Activated CD8-positive, alpha-beta memory T cell treated with anti-CD3 and anti-CD28 coated beads, Interleukin-2, amount 10 ng/mL, durations not matched to agents 7 days and 5 days (primary cell): ENCODE data around the gene DEUP1. TPM values are rescaled to one million over a fixed set of nuclear protein-coding genes. Genes with fewer than 3 reads are reported as not detected.
"Not testable (repeated sequence)": the region's sequence is repeated elsewhere in the genome, so short reads cannot be mapped to it uniquely, and the experiment has no call there.

ENCODE experiments used
- ATAC-seq: fragments of 150-1000 bp; cut with Tn5 transposase; one replicate; pipeline ENCODE4 v1.10.0; 2021; ENCODE audit warnings: moderate library complexity
- CTCF ChIA-PET: fragments of 350-600 bp; sonication (Branson Sonifier 250); formaldehyde crosslinking; loops from one replicate; lab custom pipeline; 2021; ENCODE audit warnings: antibody characterized with exemption; lab: Charles Lee
- DNase-seq: peaks from one replicate; pipeline ENCODE4 v3.0.0-alpha.2; 2020
- H3K27ac Mint-ChIP-seq: one replicate; pipeline ENCODE4 v1.8.0; 2021; ENCODE audit warnings: mild to moderate bottlenecking, mixed read lengths
- H3K27me3 Mint-ChIP-seq: one replicate; pipeline ENCODE4 v1.8.0; 2021; ENCODE audit warnings: mixed read lengths
- H3K36me3 Mint-ChIP-seq: one replicate; pipeline ENCODE4 v1.8.0; 2021; ENCODE audit warnings: mild to moderate bottlenecking, mixed read lengths
- H3K4me1 Mint-ChIP-seq: one replicate; pipeline ENCODE4 v1.8.0; 2021; ENCODE audit warnings: mixed read lengths
- H3K4me3 Mint-ChIP-seq: one replicate; pipeline ENCODE4 v1.8.0; 2021; ENCODE audit warnings: mild to moderate bottlenecking, moderate library complexity, mixed read lengths
- H3K9me3 Mint-ChIP-seq: one replicate; pipeline ENCODE4 v1.8.0; 2022; ENCODE audit warnings: low read depth, mixed read lengths
- total RNA-seq, 2 experiments: library from RNA; stranded (reverse); gene quantifications; one replicate each; pipeline ENCODE4 v1.2.3, GENCODE V29; 2021

The DEUP1 gene
- not detected for total RNA-seq

- peaks cover 2% of the 10 kb centered on the region for H3K36me3 Mint-ChIP-seq
- CTCF ChIA-PET: no interaction called here
Observed at GRCh38 chr11:93330446-93330984, at the start of gene DEUP1. DEUP1 (plus strand) TSS chr11:93330742; CDS start chr11:93332260, 1,518 bp downstream.

GRCh38 chr11:93285430-93285829 is 45.1 kb upstream of the DEUP1 start:
- DNase-seq (no peak), ATAC-seq (no peak)
- CTCF ChIA-PET: no interaction called here
- Mint-ChIP-seq H3K27ac (no peak overlapping the region), H3K36me3 (no peaks in the 10 kb centered on the region), H3K27me3 (no peaks in the 10 kb centered on the region), H3K4me1 (no peaks in the 10 kb centered on the region), H3K4me3 (no peak overlapping the region), H3K9me3 (no peaks in the 10 kb centered on the region)

More at GRCh38 chr11:93330446-93330984, at the start of gene DEUP1:
- H3K27me3 Mint-ChIP-seq: peaks cover 40% of the 10 kb centered on the region
- no peak within 1 kb of the TSS for H3K27ac Mint-ChIP-seq
- ATAC-seq (peak; percentile 42), DNase-seq (no peak)
- H3K4me1 Mint-ChIP-seq: peaks cover 5% of the 10 kb centered on the region
- H3K4me3 Mint-ChIP-seq: no peak within 1 kb of the TSS
- no peaks in the 10 kb centered on the region for H3K9me3 Mint-ChIP-seq

GRCh38 chr11:93287434-93287833 is 43.1 kb upstream of the DEUP1 start:
- H3K27me3 Mint-ChIP-seq: no peaks in the 10 kb centered on the region
- no peaks in the 10 kb centered on the region for H3K4me1 Mint-ChIP-seq
- DNase-seq (no peak), ATAC-seq (no peak)
- CTCF ChIA-PET: no interaction called here
- no peak overlapping the region for H3K4me3 Mint-ChIP-seq
- no peaks in the 10 kb centered on the region for H3K36me3 Mint-ChIP-seq
- H3K9me3 Mint-ChIP-seq: no peaks in the 10 kb centered on the region
- no peak overlapping the region for H3K27ac Mint-ChIP-seq

- DNase-seq: no peak
- Mint-ChIP-seq H3K4me3 (no peak overlapping the region), H3K27me3 (no peaks in the 10 kb centered on the region), H3K9me3 (no peaks in the 10 kb centered on the region), H3K27ac (no peak overlapping the region), H3K4me1 (no peaks in the 10 kb centered on the region), H3K36me3 (no peaks in the 10 kb centered on the region)
- CTCF ChIA-PET: no interaction called here
- ATAC-seq: no peak
Observed at GRCh38 chr11:93288079-93288478, 42.5 kb upstream of the DEUP1 start.

- Mint-ChIP-seq H3K4me1 (no peaks in the 10 kb centered on the region), H3K9me3 (no peaks in the 10 kb centered on the region), H3K4me3 (no peak overlapping the region), H3K27ac (no peak overlapping the region), H3K27me3 (no peaks in the 10 kb centered on the region), H3K36me3 (no peaks in the 10 kb centered on the region)
- ATAC-seq (no peak), DNase-seq (no peak)
- CTCF ChIA-PET: no interaction called here
Observed at GRCh38 chr11:93288767-93289166, 41.8 kb upstream of the DEUP1 start.

- Mint-ChIP-seq H3K4me1 (no peaks in the 10 kb centered on the region), H3K9me3 (no peaks in the 10 kb centered on the region), H3K4me3 (no peak overlapping the region), H3K36me3 (no peaks in the 10 kb centered on the region), H3K27ac (no peak overlapping the region), H3K27me3 (no peaks in the 10 kb centered on the region)
- CTCF ChIA-PET: no interaction called here
- DNase-seq (no peak), ATAC-seq (no peak)
Observed at GRCh38 chr11:93289782-93290463, 40.6 kb upstream of the DEUP1 start.

GRCh38 chr11:93291110-93291509 is 39.4 kb upstream of the DEUP1 start:
- Mint-ChIP-seq H3K4me1 (no peaks in the 10 kb centered on the region), H3K27me3 (no peaks in the 10 kb centered on the region), H3K27ac (no peak overlapping the region), H3K9me3 (no peaks in the 10 kb centered on the region), H3K4me3 (no peak overlapping the region), H3K36me3 (no peaks in the 10 kb centered on the region)
- CTCF ChIA-PET: no interaction called here
- no peak for DNase-seq
- no peak for ATAC-seq

- Mint-ChIP-seq H3K4me1 (no peaks in the 10 kb centered on the region), H3K36me3 (no peaks in the 10 kb centered on the region), H3K27me3 (no peaks in the 10 kb centered on the region), H3K9me3 (no peaks in the 10 kb centered on the region), H3K4me3 (no peak overlapping the region), H3K27ac (no peak overlapping the region)
- CTCF ChIA-PET: no interaction called here
- no peak for DNase-seq
- no peak for ATAC-seq
Observed at GRCh38 chr11:93291898-93292297, 38.6 kb upstream of the DEUP1 start.

- DNase-seq: no peak
- ATAC-seq: no peak
- CTCF ChIA-PET: no interaction called here
- H3K4me3 Mint-ChIP-seq: no peak overlapping the region
- no peaks in the 10 kb centered on the region for H3K9me3 Mint-ChIP-seq
- H3K27ac Mint-ChIP-seq: no peak overlapping the region
- H3K36me3 Mint-ChIP-seq: no peaks in the 10 kb centered on the region
- no peaks in the 10 kb centered on the region for H3K4me1 Mint-ChIP-seq
- no peaks in the 10 kb centered on the region for H3K27me3 Mint-ChIP-seq
Observed at GRCh38 chr11:93295921-93296575, 34.5 kb upstream of the DEUP1 start.

- DNase-seq: no peak
- no peak for ATAC-seq
- H3K27ac Mint-ChIP-seq: no peak overlapping the region
- H3K27me3 Mint-ChIP-seq: peaks cover 3% of the 10 kb centered on the region
- H3K36me3 Mint-ChIP-seq: no peaks in the 10 kb centered on the region
- H3K4me1 Mint-ChIP-seq: no peaks in the 10 kb centered on the region
- H3K4me3 Mint-ChIP-seq: no peak overlapping the region
- no peaks in the 10 kb centered on the region for H3K9me3 Mint-ChIP-seq
- CTCF ChIA-PET: no interaction called here
Observed at GRCh38 chr11:93303689-93304088, 26.9 kb upstream of the DEUP1 start.

- H3K4me3 Mint-ChIP-seq, H3K27me3 Mint-ChIP-seq, H3K36me3 Mint-ChIP-seq, H3K4me1 Mint-ChIP-seq, H3K27ac Mint-ChIP-seq, CTCF ChIA-PET, ATAC-seq, DNase-seq: not testable (repeated sequence)
- H3K9me3 Mint-ChIP-seq: peaks cover 18% of the 10 kb centered on the region
Observed at GRCh38 chr11:93314399-93314798, 16.1 kb upstream of the DEUP1 start.

GRCh38 chr11:93319224-93319839 is 11.2 kb upstream of the DEUP1 start:
- DNase-seq: no peak
- Mint-ChIP-seq H3K27ac (no peak overlapping the region), H3K36me3 (no peaks in the 10 kb centered on the region), H3K9me3 (peaks cover 9% of the 10 kb centered on the region), H3K27me3 (no peaks in the 10 kb centered on the region), H3K4me1 (no peaks in the 10 kb centered on the region), H3K4me3 (no peak overlapping the region)
- no peak for ATAC-seq
- CTCF ChIA-PET: no interaction called here

- Mint-ChIP-seq H3K9me3 (peaks cover 2% of the 10 kb centered on the region), H3K27me3 (no peaks in the 10 kb centered on the region), H3K4me1 (no peaks in the 10 kb centered on the region), H3K36me3 (no peaks in the 10 kb centered on the region), H3K4me3 (no peak overlapping the region), H3K27ac (no peak overlapping the region)
- ATAC-seq: no peak
- CTCF ChIA-PET: no interaction called here
- DNase-seq: no peak
Observed at GRCh38 chr11:93320230-93320629, 10.3 kb upstream of the DEUP1 start.

GRCh38 chr11:93322207-93322606 is 8.3 kb upstream of the DEUP1 start:
- ATAC-seq (no peak), DNase-seq (no peak)
- CTCF ChIA-PET: no interaction called here
- Mint-ChIP-seq H3K36me3 (no peaks in the 10 kb centered on the region), H3K27ac (no peak overlapping the region), H3K9me3 (no peaks in the 10 kb centered on the region), H3K4me1 (no peaks in the 10 kb centered on the region), H3K4me3 (no peak overlapping the region), H3K27me3 (no peaks in the 10 kb centered on the region)
